ENCODE measurements around the gene PLA2G4E. TPM values are rescaled to one million over a fixed set of nuclear protein-coding genes. Genes with fewer than 3 reads are reported as not detected.

Gene PLA2G4E
- total RNA-seq, 4 donors from 2014 or later, result 0.08 to 0.67 TPM; not detected in 2

DNA sequence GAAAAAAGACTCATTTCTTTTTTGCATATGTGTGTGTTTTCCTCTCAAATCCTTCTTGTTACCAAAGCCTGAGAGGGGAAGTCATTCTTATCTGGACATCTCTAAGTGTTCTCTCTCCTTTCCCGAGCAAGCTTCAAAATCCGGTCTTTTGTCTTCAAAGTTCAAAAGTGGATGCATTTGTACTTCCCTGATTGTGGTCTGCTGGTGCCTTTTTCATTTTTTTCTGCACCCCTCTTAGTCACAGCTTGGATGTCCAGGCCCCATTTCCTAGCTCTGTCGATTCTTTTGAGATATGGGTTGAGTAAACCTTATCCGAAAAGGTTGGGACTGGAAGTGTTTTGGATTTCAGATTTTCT lies 83.3 kb downstream of the PLA2G4E start:
- Histone ChIP-seq H3K27ac (peak overlapping the region in 3 of 4 donors; percentile 65 to 70 (median 66)), H3K4me3 (no peak overlapping the region), H3K27me3 (no peaks in the 10 kb centered on the region), H3K4me1 (peaks cover 0 to 39% (median 11%) of the 10 kb centered on the region in 3 donors), H3K36me3 (peaks cover 0 to 20% of the 10 kb centered on the region in 2 donors), H3K9me3 (no peaks in the 10 kb centered on the region)
- ATAC-seq, result no peak
- WGBS, 2 donors (ENCODE audit: low coverage in 1 of 2), result 53 to 82% methylated on average over 3 to 4 of the region's 4 CpGs
- TF ChIP-seq POLR2AphosphoS5 (IDR thresholded peaks at IDR 0.05) (peak; percentile 14), CTCF (IDR thresholded peaks at IDR 0.05) (no peak)

DNA sequence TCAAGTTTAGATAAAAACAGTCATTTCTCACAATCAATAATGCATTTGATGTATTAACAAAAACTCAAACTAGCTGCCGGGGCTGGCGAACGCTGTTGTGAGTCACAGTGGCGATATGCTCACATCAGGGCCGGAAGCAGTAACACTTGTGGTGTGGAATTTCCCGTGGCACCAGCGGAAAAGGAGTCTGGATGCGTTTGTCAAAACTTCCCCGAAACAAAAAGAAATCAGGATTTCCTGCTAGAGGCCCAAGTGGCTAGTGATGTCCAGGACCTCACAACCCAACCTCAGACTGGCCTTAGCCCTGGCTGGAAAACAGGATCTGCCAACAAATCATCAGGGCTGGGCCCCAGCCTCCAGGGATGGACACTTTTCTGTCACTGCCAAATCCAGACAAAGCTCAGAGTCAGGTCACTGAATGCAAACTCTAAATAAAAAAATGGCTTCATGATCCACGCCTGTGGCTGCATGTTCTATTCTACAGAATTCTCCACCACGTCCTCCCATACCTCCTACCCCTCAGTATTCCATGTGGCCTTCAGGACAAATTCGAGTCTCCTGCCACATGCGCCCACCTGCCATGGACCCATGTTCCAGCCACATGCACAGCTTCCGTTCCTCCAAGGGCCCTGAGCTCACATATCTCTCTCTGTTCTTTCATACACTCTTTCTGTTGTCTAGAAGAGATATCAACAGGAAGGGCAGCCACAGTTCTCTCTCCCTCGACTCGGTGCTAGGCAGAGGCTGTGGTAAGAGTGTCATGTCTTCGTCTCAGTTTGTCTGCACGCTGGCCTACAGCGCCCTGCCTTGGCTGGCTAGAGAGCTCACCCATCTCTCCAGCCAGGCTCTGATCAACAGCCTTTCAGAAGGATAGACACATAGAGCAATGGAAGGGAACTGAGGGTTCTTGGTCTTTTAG lies 83.9 kb downstream of the PLA2G4E start:
- H3K27me3 ChIP-seq, result no peaks in the 10 kb centered on the region
- peaks cover 0 to 42% (median 15%) of the 10 kb centered on the region in 3 donors for H3K4me1 ChIP-seq
- H3K27ac ChIP-seq, result peak overlapping the region in 3 of 4 donors; percentile 65 to 70 (median 66)
- H3K9me3 ChIP-seq, result no peaks in the 10 kb centered on the region
- ATAC-seq, result peak; percentile 54
- 66 to 82% methylated on average over 13 to 16 of the region's 19 CpGs for WGBS, 2 donors (ENCODE audit: low coverage in 1 of 2)
- H3K36me3 ChIP-seq, result peaks cover 0 to 14% of the 10 kb centered on the region in 2 donors
- H3K4me3 ChIP-seq, result no peak overlapping the region
- TF ChIP-seq POLR2AphosphoS5 (IDR thresholded peaks at IDR 0.05) (peak; percentile 46), POLR2A (IDR thresholded peaks at IDR 0.05) (no peak)

DNA sequence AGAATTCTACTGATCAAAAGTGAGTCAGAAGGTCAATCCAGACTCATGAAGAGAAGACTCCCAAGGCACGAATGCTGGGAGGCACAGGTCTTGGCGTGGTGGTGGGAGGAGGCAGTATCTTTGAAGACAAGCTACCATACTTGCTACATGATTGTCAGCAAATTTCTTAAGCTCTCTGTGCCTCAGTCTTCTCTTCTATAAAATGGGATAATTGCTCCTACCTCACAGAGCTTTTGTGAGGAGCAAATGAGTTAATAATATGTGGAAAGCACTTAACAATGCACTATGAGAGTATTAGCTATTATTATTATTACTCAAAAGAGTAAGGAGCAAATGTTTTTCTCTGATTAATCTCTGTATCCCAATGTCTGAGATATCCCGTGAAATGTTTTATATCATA lies 84.7 kb downstream of the PLA2G4E start:
- H3K4me3 ChIP-seq, result no peak overlapping the region
- ATAC-seq, result no peak
- H3K9me3 ChIP-seq, result no peaks in the 10 kb centered on the region
- H3K36me3 ChIP-seq, result peaks cover 0 to 8% of the 10 kb centered on the region in 2 donors
- peaks cover 0 to 45% (median 17%) of the 10 kb centered on the region in 3 donors for H3K4me1 ChIP-seq
- H3K27me3 ChIP-seq, result no peaks in the 10 kb centered on the region
- no peak for TF ChIP-seq POLR2AphosphoS5 (IDR thresholded peaks at IDR 0.05)
- no peak for TF ChIP-seq EP300 (IDR thresholded peaks at IDR 0.05)
- no peak for TF ChIP-seq POLR2A (IDR thresholded peaks at IDR 0.05)
- TF ChIP-seq CTCF (IDR thresholded peaks at IDR 0.05), result no peak
- H3K27ac ChIP-seq, result peak overlapping the region in 3 of 4 donors; percentile 53 to 68 (median 61)
- 89 to 92% methylated on average over 2 to 3 of the region's 3 CpGs for WGBS, 2 donors (ENCODE audit: low coverage in 1 of 2)

GRCh38 chr15:41935566-41936020 lies 85.2 kb downstream of the PLA2G4E start:
- Histone ChIP-seq H3K27ac (peak overlapping the region in 3 of 4 donors; percentile 53 to 68 (median 61)), H3K4me1 (peaks cover 0 to 50% (median 22%) of the 10 kb centered on the region in 3 donors), H3K4me3 (no peak overlapping the region), H3K36me3 (peaks cover 0 to 7% of the 10 kb centered on the region in 2 donors), H3K9me3 (no peaks in the 10 kb centered on the region), H3K27me3 (no peaks in the 10 kb centered on the region)
- 67 to 91% methylated on average over 4 of the region's 5 CpGs for WGBS, 2 donors (ENCODE audit: low coverage in 1 of 2)
- ATAC-seq, result no peak
- TF ChIP-seq POLR2AphosphoS5 (IDR thresholded peaks at IDR 0.05) (no peak), CTCF (IDR thresholded peaks at IDR 0.05) (no peak), POLR2A (IDR thresholded peaks at IDR 0.05) (no peak), EP300 (IDR thresholded peaks at IDR 0.05) (no peak)

DNA sequence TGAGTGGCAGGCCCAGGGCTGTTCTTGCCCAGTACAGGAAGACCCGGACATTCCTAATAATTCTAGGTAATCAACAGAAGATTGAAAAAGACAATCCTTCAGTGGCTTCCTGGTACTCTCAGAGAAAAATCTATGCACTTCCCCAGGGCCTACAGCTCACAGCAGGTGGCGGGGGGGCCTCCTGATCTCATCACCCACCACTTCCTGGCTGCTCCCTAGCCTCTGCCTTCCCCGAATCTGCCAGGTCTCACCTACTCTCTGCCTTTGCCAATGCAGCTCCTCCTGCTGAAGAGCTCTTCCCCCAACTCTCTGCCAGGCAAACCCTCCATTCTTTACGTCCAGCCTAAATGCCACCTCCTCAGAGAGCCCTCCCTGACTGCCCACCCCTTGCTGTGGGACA lies 86.0 kb downstream of the PLA2G4E start:
- TF ChIP-seq POLR2AphosphoS5 (IDR thresholded peaks at IDR 0.05) (peak; percentile 10), EP300 (IDR thresholded peaks at IDR 0.05) (no peak), CTCF (IDR thresholded peaks at IDR 0.05) (no peak)
- H3K4me3 ChIP-seq, result no peak overlapping the region
- ATAC-seq, result peak; percentile 23
- WGBS, 2 donors (ENCODE audit: low coverage in 1 of 2), result 54% methylated on average over 4 of the region's 4 CpGs; no CpG with 5 or more reads in 1 of the 2 donors
- H3K9me3 ChIP-seq, result no peaks in the 10 kb centered on the region
- peaks cover 0 to 58% (median 26%) of the 10 kb centered on the region in 3 donors for H3K4me1 ChIP-seq
- H3K27me3 ChIP-seq, result no peaks in the 10 kb centered on the region
- no peaks in the 10 kb centered on the region for H3K36me3 ChIP-seq
- peak overlapping the region in 3 of 4 donors; percentile 53 to 68 (median 61) for H3K27ac ChIP-seq
